ENCODE measurements around the gene DAPP1.
"Not testable (repeated sequence)": the region's sequence is repeated elsewhere in the genome, so short reads cannot be mapped to it uniquely, and the experiment has no call there.

The DAPP1 gene

GRCh38 chr4:99816545-99817308 lies at the start of gene DAPP1:
Gene DAPP1, plus strand, starts transcription at chr4:99816827. Its CDS starts 87 bp downstream, at chr4:99816914.
- peak; percentile 16 for DNase-seq

- not testable (repeated sequence) for DNase-seq
Observed at GRCh38 chr4:99770842-99771241, 45.8 kb upstream of the DAPP1 start.

- DNase-seq, result no peak
Observed at GRCh38 chr4:99783940-99784339, 32.7 kb upstream of the DAPP1 start.

GRCh38 chr4:99784842-99785241 lies 31.8 kb upstream of the DAPP1 start:
- DNase-seq, result no peak

- DNase-seq, result no peak
Observed at GRCh38 chr4:99790796-99791617, 25.6 kb upstream of the DAPP1 start.

- DNase-seq, result no peak
Observed at GRCh38 chr4:99800332-99801004, 16.2 kb upstream of the DAPP1 start.

GRCh38 chr4:99801005-99801699 lies 15.5 kb upstream of the DAPP1 start:
- DNase-seq, result no peak

GRCh38 chr4:99803566-99804101 lies 13.0 kb upstream of the DAPP1 start:
- DNase-seq, result no peak

GRCh38 chr4:99806545-99806944 lies 10.1 kb upstream of the DAPP1 start:
- DNase-seq, result no peak

- no peak for DNase-seq
Observed at GRCh38 chr4:99807666-99808065, 9.0 kb upstream of the DAPP1 start.

GRCh38 chr4:99808260-99808857 lies 8.3 kb upstream of the DAPP1 start:
- DNase-seq, result peak; percentile 73

- no peak for DNase-seq
Observed at GRCh38 chr4:99809326-99809725, 7.3 kb upstream of the DAPP1 start.

GRCh38 chr4:99810536-99810935 lies 6.1 kb upstream of the DAPP1 start:
- no peak for DNase-seq

- no peak for DNase-seq
Observed at GRCh38 chr4:99811117-99811516, 5.5 kb upstream of the DAPP1 start.

- DNase-seq, result peak; percentile 74
Observed at GRCh38 chr4:99811850-99812249, 4.8 kb upstream of the DAPP1 start.

GRCh38 chr4:99815597-99816011 lies 1.0 kb upstream of the DAPP1 start:
- DNase-seq, result no peak

GRCh38 chr4:99817309-99817890 lies 773 bp downstream of the DAPP1 start:
- DNase-seq, result no peak

- DNase-seq, result no peak
Observed at GRCh38 chr4:99818661-99819060, 2.0 kb downstream of the DAPP1 start.

- DNase-seq, result no peak
Observed at GRCh38 chr4:99821918-99822503, 5.4 kb downstream of the DAPP1 start.

- DNase-seq, result no peak
Observed at GRCh38 chr4:99822734-99823133, 6.1 kb downstream of the DAPP1 start.

- no peak for DNase-seq
Observed at GRCh38 chr4:99824070-99824599, 7.5 kb downstream of the DAPP1 start.
